Transverse colon (tissue), 4 donors: ENCODE measurements around the gene DIO3. TPM values are rescaled to one million over a fixed set of nuclear protein-coding genes. Genes with fewer than 3 reads are reported as not detected.

Source experiments
- DNase-seq: peaks from one replicate; pipeline ENCODE4 v3.0.0-alpha.2; 2019
- H3K27ac ChIP-seq, 4 donors: fragments of 200-600 bp; sonication (generic); 2 replicates each; pipeline ENCODE4 v1.5.1; 2016 to 2018; ENCODE audit warnings: inconsistent platforms in 4 of 4
- H3K27me3 ChIP-seq: fragments of 200-600 bp; sonication (generic); 2 replicates; pipeline ENCODE4 v1.5.1; 2017; ENCODE audit warnings: inconsistent platforms
- H3K36me3 ChIP-seq, 4 donors: fragments of 200-600 bp; sonication (generic); 2 replicates each; pipeline ENCODE4 v1.5.1; 2017 to 2019; ENCODE audit warnings: inconsistent platforms in 4 of 4
- H3K4me1 ChIP-seq, 4 donors: fragments of 200-600 bp; sonication (generic); 2 replicates each; pipeline ENCODE4 v1.5.1; 2017 to 2020; ENCODE audit warnings: inconsistent platforms in 4 of 4
- H3K4me3 ChIP-seq, 4 donors: fragments of 200-600 bp; sonication (generic); 1 replicate in 1 of 4; 2 replicates in 3 of 4; pipeline versions ENCODE4 v1.5.1 to v1.6.1; 2017 to 2019; ENCODE audit warnings: inconsistent platforms in 4 of 4
- H3K9me3 ChIP-seq, 2 donors: fragments of 200-600 bp; sonication (generic); 2 replicates each; pipeline ENCODE4 v1.5.1; 2017 to 2019; ENCODE audit warnings: inconsistent platforms in 2 of 2
- EP300 ChIP-seq: sonication (generic); formaldehyde crosslinking; IDR thresholded peaks from one replicate; pipeline ENCODE4 v1.6.1; 2017; ENCODE audit warnings: antibody characterized with exemption, low read depth
- POLR2A ChIP-seq: fragments of 450-650 bp; IDR thresholded peaks from one replicate; pipeline ENCODE4 v1.6.1; 2016; ENCODE audit warnings: antibody characterized with exemption, mild to moderate bottlenecking, moderate library complexity
- POLR2AphosphoS5 ChIP-seq, 3 donors: sonication (generic); formaldehyde crosslinking; IDR thresholded peaks; one replicate each; pipeline ENCODE4 v1.6.1; 2016; ENCODE audit warnings: antibody characterized with exemption in 3 of 3
- WGBS, 2 donors: methylation state at CpG; one replicate each; pipeline ENCODE4 v1.1.5; 2018; ENCODE audit warnings: low coverage in 1 of 2; 5-methylcytosine and 5-hydroxymethylcytosine counted together
- in situ Hi-C, 4 donors: fragments of 200-750 bp; cut with MboI; loops; one replicate each; pipeline versions ENCODE4 v1.15.0 to v1.15.1; 2017; ENCODE audit warnings: low sequenced_read_pairs in 3 of 4, low pct_ligation_motif_present in 1 of 4, low pct_unique_long_range_greater_than_20kb in 1 of 4
- intact Hi-C: fragments of 100-400 bp; cut with DNase I; formaldehyde crosslinking; loops from one replicate; pipeline ENCODE4 v1.15.1; 2023; ENCODE audit warnings: low total_unique reads
- total RNA-seq, 4 donors: library from RNA; depleted of rRNA; stranded (reverse); fragments of >200 nt; gene quantifications; one replicate each; pipeline ENCODE4 v1.1.0, GENCODE V29; 2016
- TF ChIP-seq, protein P1 (sequence below), 5 experiments: fragments of 200-600 bp in 3 of 5; fragments of 450-650 bp in 2 of 5; sonication (generic) in 3 of 5; IDR thresholded peaks; 1 replicate in 2 of 5; 2 replicates in 3 of 5; pipeline ENCODE4 v1.5.1; 2016 to 2017; ENCODE audit warnings: antibody characterized with exemption in 5 of 5, inconsistent platforms in 3 of 5, mild to moderate bottlenecking in 2 of 5, moderate library complexity in 1 of 5

Gene DIO3
- total RNA-seq, 4 donors from 2014 or later, result 1.2 to 2.9 (median 1.4) TPM; not detected in 1

- TF ChIP-seq, protein P1, sequence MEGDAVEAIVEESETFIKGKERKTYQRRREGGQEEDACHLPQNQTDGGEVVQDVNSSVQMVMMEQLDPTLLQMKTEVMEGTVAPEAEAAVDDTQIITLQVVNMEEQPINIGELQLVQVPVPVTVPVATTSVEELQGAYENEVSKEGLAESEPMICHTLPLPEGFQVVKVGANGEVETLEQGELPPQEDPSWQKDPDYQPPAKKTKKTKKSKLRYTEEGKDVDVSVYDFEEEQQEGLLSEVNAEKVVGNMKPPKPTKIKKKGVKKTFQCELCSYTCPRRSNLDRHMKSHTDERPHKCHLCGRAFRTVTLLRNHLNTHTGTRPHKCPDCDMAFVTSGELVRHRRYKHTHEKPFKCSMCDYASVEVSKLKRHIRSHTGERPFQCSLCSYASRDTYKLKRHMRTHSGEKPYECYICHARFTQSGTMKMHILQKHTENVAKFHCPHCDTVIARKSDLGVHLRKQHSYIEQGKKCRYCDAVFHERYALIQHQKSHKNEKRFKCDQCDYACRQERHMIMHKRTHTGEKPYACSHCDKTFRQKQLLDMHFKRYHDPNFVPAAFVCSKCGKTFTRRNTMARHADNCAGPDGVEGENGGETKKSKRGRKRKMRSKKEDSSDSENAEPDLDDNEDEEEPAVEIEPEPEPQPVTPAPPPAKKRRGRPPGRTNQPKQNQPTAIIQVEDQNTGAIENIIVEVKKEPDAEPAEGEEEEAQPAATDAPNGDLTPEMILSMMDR (IDR thresholded peaks at IDR 0.05), result peak; percentile 15 to 37 (median 19)
- no peak for TF ChIP-seq EP300
- Histone ChIP-seq H3K4me3 (peak overlapping the region; percentile 37 to 59 (median 48)), H3K36me3 (no peaks in the 10 kb centered on the region), H3K9me3 (peaks cover 7 to 9% of the 10 kb centered on the region in 2 donors), H3K27ac (peak overlapping the region; percentile 25 to 70 (median 58)), H3K27me3 (peaks cover 69% of the 10 kb centered on the region), H3K4me1 (peaks cover 0 to 15% (median 10%) of the 10 kb centered on the region in 4 donors)
- in situ Hi-C loops, result no loop called here
- WGBS, 2 donors, result 5% methylated on average over 48 of the region's 113 CpGs; no CpG with 5 or more reads in 1 of the 2 donors
- peak; percentile 48 for DNase-seq
- intact Hi-C loops, result loop anchor here (10.0 kb wide), 1 partner anchor 375 kb away; no protein-coding TSS in a partner anchor
These were observed 1.4 kb upstream of the DIO3 start for GRCh38 chr14:101559624-101560533.

DNA sequence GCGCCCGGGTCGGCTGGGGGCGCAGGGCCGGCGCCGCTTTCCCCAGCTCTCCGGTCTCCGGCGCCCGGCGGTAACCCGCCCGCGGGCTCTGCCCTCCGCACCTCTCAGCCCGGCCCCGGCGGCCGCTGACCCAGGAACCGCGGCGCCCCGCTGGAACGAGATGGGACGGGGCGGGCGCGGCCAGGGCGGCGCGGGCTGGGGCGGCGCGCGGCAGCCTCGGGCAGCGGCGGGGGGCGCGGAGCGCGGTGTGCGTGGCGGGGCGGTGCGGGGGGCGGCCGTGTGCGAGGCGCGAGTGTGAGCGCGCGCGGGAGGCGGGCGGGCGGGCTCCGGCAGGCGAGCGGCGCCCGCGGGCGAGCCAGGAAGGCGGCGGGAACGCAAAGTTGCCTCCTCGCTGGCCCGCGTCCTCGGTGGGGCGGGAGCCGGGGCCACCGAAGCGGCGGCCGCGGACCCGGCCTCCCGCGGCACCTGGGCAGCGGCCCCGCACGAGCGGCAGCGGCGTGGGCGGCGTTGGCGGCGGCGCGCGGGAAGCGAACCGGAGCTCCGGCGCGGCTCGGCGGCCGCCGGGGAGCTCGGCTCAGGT, 671 bp upstream of the DIO3 start:
- H3K27ac ChIP-seq, result no peak overlapping the region
- peaks cover 76% of the 10 kb centered on the region for H3K27me3 ChIP-seq
- intact Hi-C loops, result no loop called here
- peak overlapping the region in 2 of 4 donors; percentile 37 to 59 for H3K4me3 ChIP-seq
- peaks cover 7 to 9% of the 10 kb centered on the region in 2 donors for H3K9me3 ChIP-seq
- 14% methylated on average over 41 of the region's 106 CpGs; no CpG with 5 or more reads in 1 of the 2 donors for WGBS, 2 donors
- H3K36me3 ChIP-seq, result no peaks in the 10 kb centered on the region
- no peak for TF ChIP-seq POLR2A
- TF ChIP-seq EP300, result no peak
- no peak for TF ChIP-seq POLR2AphosphoS5 (IDR thresholded peaks at IDR 0.05)
- TF ChIP-seq, protein P1 (IDR thresholded peaks at IDR 0.05), result no peak
- H3K4me1 ChIP-seq, result peaks cover 0 to 14% (median 9%) of the 10 kb centered on the region in 4 donors
- in situ Hi-C loops, result no loop called here
- no peak for DNase-seq

- Histone ChIP-seq H3K9me3 (peaks cover 7 to 9% of the 10 kb centered on the region in 2 donors), H3K36me3 (no peaks in the 10 kb centered on the region), H3K27ac (no peak overlapping the region), H3K4me1 (peaks cover 0 to 14% (median 8%) of the 10 kb centered on the region in 4 donors), H3K27me3 (peaks cover 90% of the 10 kb centered on the region), H3K4me3 (no peak overlapping the region)
- DNase-seq, result no peak
- TF ChIP-seq EP300 (no peak), POLR2A (no peak), POLR2AphosphoS5 (IDR thresholded peaks at IDR 0.05) (no peak)
- TF ChIP-seq, protein P1 (IDR thresholded peaks at IDR 0.05), result no peak
- intact Hi-C loops, result no loop called here
- 80% methylated on average over 36 of the region's 51 CpGs; no CpG with 5 or more reads in 1 of the 2 donors for WGBS, 2 donors
- in situ Hi-C loops, result no loop called here
These were observed 699 bp downstream of the DIO3 start for GRCh38 chr14:101561897-101562490.
